ENCODE results near the gene MPHOSPH9. TPM values are rescaled to one million over a fixed set of nuclear protein-coding genes. Genes with fewer than 3 reads are reported as not detected.

MPHOSPH9 gene
- total and polyA plus RNA-seq, 2 of the 13 experiments (the other 11 are each of a cell fraction or from before 2014, with no cell fraction given) = 20.3 to 63.4 TPM

DNA sequence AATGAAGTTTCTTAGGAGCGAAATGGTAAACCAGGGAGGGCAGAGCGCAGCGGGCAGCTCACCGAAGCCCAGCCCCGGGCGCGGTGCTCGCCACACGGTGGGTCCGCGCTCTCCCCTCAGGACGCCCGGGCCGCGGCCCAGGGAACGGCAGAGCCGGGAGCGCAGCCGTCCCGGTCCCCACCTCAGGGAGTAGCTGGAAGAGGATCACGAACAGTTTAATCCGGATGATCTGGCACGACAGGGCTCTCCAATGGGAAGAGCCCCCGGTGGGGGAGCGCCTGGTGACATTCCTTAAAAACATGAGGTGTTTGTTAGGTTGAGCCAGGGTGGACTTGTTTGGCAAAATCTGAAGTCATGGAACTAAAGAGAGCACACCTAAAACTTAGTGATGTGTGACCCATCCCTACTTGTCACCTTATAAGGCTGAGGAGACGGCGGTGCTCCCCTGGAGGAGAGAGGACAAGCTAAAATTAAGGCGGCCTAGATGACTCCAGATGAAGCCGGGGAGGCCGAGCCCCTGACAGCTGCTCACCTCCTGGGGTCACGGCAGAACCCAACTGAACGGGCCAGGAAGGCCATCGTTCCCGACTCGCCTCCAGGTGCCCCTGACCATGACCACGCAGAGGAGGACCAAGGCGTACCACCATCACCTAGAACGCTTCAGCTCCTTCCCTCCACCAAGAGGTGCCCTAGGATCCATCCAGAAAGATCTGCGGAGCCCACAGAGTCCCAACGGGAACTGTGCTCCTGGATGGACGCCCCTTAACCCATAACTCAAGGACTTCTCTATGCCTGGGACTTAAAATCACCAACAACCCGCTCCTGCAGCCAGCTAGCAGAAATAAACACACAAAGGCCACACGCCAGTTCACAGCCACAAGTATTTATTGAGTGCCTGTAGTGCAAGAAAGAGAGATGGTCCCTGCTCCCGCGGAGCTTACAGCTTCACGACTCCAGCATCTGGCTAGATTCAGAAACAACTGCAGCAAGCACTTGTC is 81.2 kb downstream of the MPHOSPH9 start (continued):
- TF ChIP-seq TAF15 (IDR thresholded peaks at IDR 0.05; ENCODE audit: low read depth, low read length, poor library complexity, severe bottlenecking) (no peak), ZNF224 (CRISPR knock-in tag; IDR thresholded peaks at IDR 0.05) (no peak), ZNF543 (CRISPR knock-in tag; IDR thresholded peaks at IDR 0.05) (no peak), GABPA (IDR thresholded peaks at IDR 0.05; ENCODE audit: low read depth, low read length) (no peak), GABPA (CRISPR knock-in tag; IDR thresholded peaks at IDR 0.05; ENCODE audit: low read depth) (no peak), SNRNP70 (IDR thresholded peaks at IDR 0.05; ENCODE audit: low read depth, low read length) (no peak), BRCA1 (CRISPR knock-in tag; IDR thresholded peaks at IDR 0.05) (no peak), SRF (IDR thresholded peaks at IDR 0.05; ENCODE audit: low read depth, low read length) (no peak), MYNN (CRISPR knock-in tag; IDR thresholded peaks at IDR 0.05; ENCODE audit: low read depth) (no peak), ARNT2 (CRISPR knock-in tag; IDR thresholded peaks at IDR 0.05; ENCODE audit: low read depth) (0 out of 2 replicates have a peak, but pooled peaks have one; percentile 18), ZBTB7B (CRISPR knock-in tag; IDR thresholded peaks at IDR 0.05) (0 out of 2 replicates have a peak, but pooled peaks have one; percentile 44), CEBPZ (IDR thresholded peaks at IDR 0.05; ENCODE audit: low read length) (no peak)
